Chondrocyte (in vitro differentiated cells): Measurements from ENCODE around the gene PRKD1. TPM values are rescaled to one million over a fixed set of nuclear protein-coding genes. Genes with fewer than 3 reads are reported as not detected.
A peak's percentile ranks its signal among the peaks of the same experiment; 100 is the strongest.

ENCODE experiments used
- DNase-seq: peaks from one replicate; pipeline ENCODE4 v3.0.0; 2021; ENCODE audit warnings: mixed read lengths, low spot score
- H3K27ac Mint-ChIP-seq: one replicate; pipeline ENCODE4 v1.8.0; 2021; ENCODE audit warnings: mild to moderate bottlenecking, moderate library complexity, mixed read lengths; ENCODE audit not compliant: unreplicated experiment
- H3K27me3 Mint-ChIP-seq: 2 replicates; pipeline ENCODE4 v1.8.0; 2021; ENCODE audit warnings: low read depth, mixed read lengths
- H3K36me3 Mint-ChIP-seq: 2 replicates; pipeline ENCODE4 v1.8.0; 2021; ENCODE audit warnings: low read depth, mixed read lengths
- H3K4me1 Mint-ChIP-seq: 2 replicates; pipeline ENCODE4 v1.8.0; 2021; ENCODE audit warnings: low read depth, mild to moderate bottlenecking, mixed read lengths
- H3K4me3 Mint-ChIP-seq: one replicate; pipeline ENCODE4 v1.8.0; 2021; ENCODE audit warnings: mild to moderate bottlenecking, moderate library complexity, mixed read lengths; ENCODE audit not compliant: unreplicated experiment
- H3K9me3 Mint-ChIP-seq: 2 replicates; pipeline ENCODE4 v1.8.0; 2021; ENCODE audit warnings: low read depth, mixed read lengths
- CTCF ChIP-seq: fragments of 200-600 bp; sonication (generic); IDR thresholded peaks from 2 replicates; pipeline ENCODE4 v1.5.0; 2021; ENCODE audit warnings: antibody characterized with exemption, mild to moderate bottlenecking, moderate library complexity
- total RNA-seq: library from RNA; stranded (reverse); gene quantifications from 3 replicates; pipeline ENCODE4 v1.2.1, GENCODE V29; 2021

PRKD1 gene
- total RNA-seq, 1 donor from 2014 or later: 11.1 TPM

GRCh38 chr14:29829851-29830250 lies 97.8 kb downstream of the PRKD1 start:
- no peak overlapping the region for H3K4me3 Mint-ChIP-seq
- H3K9me3 Mint-ChIP-seq: no peaks in the 10 kb centered on the region
- no peaks in the 10 kb centered on the region for H3K36me3 Mint-ChIP-seq
- no peaks in the 10 kb centered on the region for H3K4me1 Mint-ChIP-seq
- H3K27me3 Mint-ChIP-seq: no peaks in the 10 kb centered on the region
- no peak for DNase-seq
- TF ChIP-seq CTCF: no peak
- no peak overlapping the region for H3K27ac Mint-ChIP-seq

- Mint-ChIP-seq H3K4me3 (no peak overlapping the region), H3K4me1 (peaks cover 30% of the 10 kb centered on the region), H3K9me3 (no peaks in the 10 kb centered on the region), H3K36me3 (no peaks in the 10 kb centered on the region), H3K27ac (no peak overlapping the region), H3K27me3 (no peaks in the 10 kb centered on the region)
- no peak for DNase-seq
- TF ChIP-seq CTCF: no peak
These were observed 103.8 kb downstream of the PRKD1 start for GRCh38 chr14:29823816-29824215.

- H3K4me1 Mint-ChIP-seq: peaks cover 30% of the 10 kb centered on the region
- no peak for TF ChIP-seq CTCF
- no peaks in the 10 kb centered on the region for H3K36me3 Mint-ChIP-seq
These were observed 105.3 kb downstream of the PRKD1 start for GRCh38 chr14:29822430-29822709.

GRCh38 chr14:29821661-29822429 lies 105.8 kb downstream of the PRKD1 start:
- peak overlapping the region; percentile 18 for H3K27ac Mint-ChIP-seq
- no peak for DNase-seq
- TF ChIP-seq CTCF: no peak
- no peaks in the 10 kb centered on the region for H3K27me3 Mint-ChIP-seq
- no peaks in the 10 kb centered on the region for H3K36me3 Mint-ChIP-seq
- peaks cover 30% of the 10 kb centered on the region for H3K4me1 Mint-ChIP-seq
- H3K4me3 Mint-ChIP-seq: no peak overlapping the region
- no peaks in the 10 kb centered on the region for H3K9me3 Mint-ChIP-seq

More at GRCh38 chr14:29822430-29822709, 105.3 kb downstream of the PRKD1 start:
- peak overlapping the region; percentile 18 for H3K27ac Mint-ChIP-seq
- DNase-seq: no peak
- H3K27me3 Mint-ChIP-seq: no peaks in the 10 kb centered on the region
- H3K4me3 Mint-ChIP-seq: no peak overlapping the region
- no peaks in the 10 kb centered on the region for H3K9me3 Mint-ChIP-seq

- Mint-ChIP-seq H3K36me3 (no peaks in the 10 kb centered on the region), H3K27me3 (no peaks in the 10 kb centered on the region), H3K4me3 (no peak overlapping the region), H3K4me1 (peaks cover 30% of the 10 kb centered on the region), H3K9me3 (no peaks in the 10 kb centered on the region), H3K27ac (no peak overlapping the region)
- DNase-seq: no peak
- TF ChIP-seq CTCF: no peak
These were observed 106.4 kb downstream of the PRKD1 start for GRCh38 chr14:29821242-29821641.
